Measurements from ENCODE around the gene SRMS.

DNA sequence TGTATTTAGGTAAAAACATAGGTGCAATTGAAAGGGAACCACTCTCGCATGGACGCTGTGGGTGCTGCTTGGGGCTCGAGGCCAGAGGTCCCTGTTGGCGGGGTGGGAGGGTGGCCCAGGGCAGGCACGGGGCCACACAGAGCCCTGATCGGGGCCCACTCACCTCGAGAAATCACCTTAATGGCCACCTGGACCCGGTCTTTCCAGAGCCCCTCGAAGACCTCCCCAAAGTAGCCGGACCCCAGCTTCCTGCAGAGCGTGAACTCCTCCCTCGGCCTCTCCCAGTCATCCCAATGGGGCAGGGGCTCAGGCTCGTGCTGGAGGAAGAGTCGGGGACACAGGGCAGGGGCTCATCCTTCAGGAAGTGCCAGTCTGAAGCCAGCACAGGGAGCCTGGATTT, 14.2 kb downstream of the SRMS start:
- TF ChIP-seq, protein P1, sequence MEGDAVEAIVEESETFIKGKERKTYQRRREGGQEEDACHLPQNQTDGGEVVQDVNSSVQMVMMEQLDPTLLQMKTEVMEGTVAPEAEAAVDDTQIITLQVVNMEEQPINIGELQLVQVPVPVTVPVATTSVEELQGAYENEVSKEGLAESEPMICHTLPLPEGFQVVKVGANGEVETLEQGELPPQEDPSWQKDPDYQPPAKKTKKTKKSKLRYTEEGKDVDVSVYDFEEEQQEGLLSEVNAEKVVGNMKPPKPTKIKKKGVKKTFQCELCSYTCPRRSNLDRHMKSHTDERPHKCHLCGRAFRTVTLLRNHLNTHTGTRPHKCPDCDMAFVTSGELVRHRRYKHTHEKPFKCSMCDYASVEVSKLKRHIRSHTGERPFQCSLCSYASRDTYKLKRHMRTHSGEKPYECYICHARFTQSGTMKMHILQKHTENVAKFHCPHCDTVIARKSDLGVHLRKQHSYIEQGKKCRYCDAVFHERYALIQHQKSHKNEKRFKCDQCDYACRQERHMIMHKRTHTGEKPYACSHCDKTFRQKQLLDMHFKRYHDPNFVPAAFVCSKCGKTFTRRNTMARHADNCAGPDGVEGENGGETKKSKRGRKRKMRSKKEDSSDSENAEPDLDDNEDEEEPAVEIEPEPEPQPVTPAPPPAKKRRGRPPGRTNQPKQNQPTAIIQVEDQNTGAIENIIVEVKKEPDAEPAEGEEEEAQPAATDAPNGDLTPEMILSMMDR (IDR thresholded peaks at IDR 0.05): no peak
- TF ChIP-seq POLR2A (IDR thresholded peaks at IDR 0.05): no peak
